Non-pigmented ciliary epithelial cell (primary cell): Measurements from ENCODE around the gene STK11IP.

ENCODE experiments used
- DNase-seq: peaks from one replicate; pipeline ENCODE4 v3.0.0-alpha.2; 2010; ENCODE audit warnings: low read depth

STK11IP gene

GRCh38 chr2:219562049-219563020 is 35.3 kb upstream of the STK11IP start:
- no peak for DNase-seq

- DNase-seq: no peak
Observed at GRCh38 chr2:219563271-219563928, 34.3 kb upstream of the STK11IP start.

GRCh38 chr2:219565130-219566080 is 32.3 kb upstream of the STK11IP start:
- no peak for DNase-seq

GRCh38 chr2:219566640-219567039 is 31.0 kb upstream of the STK11IP start:
- DNase-seq: no peak

GRCh38 chr2:219567131-219567530 is 30.5 kb upstream of the STK11IP start:
- DNase-seq: no peak

GRCh38 chr2:219567791-219568361 is 29.8 kb upstream of the STK11IP start:
- no peak for DNase-seq

- DNase-seq: no peak
Observed at GRCh38 chr2:219569041-219569440, 28.6 kb upstream of the STK11IP start.

GRCh38 chr2:219569635-219570034 is 28.0 kb upstream of the STK11IP start:
- no peak for DNase-seq

GRCh38 chr2:219570194-219570923 is 27.3 kb upstream of the STK11IP start:
- DNase-seq: no peak

GRCh38 chr2:219570924-219571310 is 26.7 kb upstream of the STK11IP start:
- no peak for DNase-seq

- no peak for DNase-seq
Observed at GRCh38 chr2:219571311-219572236, 26.1 kb upstream of the STK11IP start, which contains the start of gene OBSL1. Gene OBSL1 (minus strand): TSS chr2:219571539. CDS start chr2:219571232, 307 bp downstream.

GRCh38 chr2:219572237-219573001 is 25.2 kb upstream of the STK11IP start, which contains the start of gene INHA:
Gene INHA (plus strand): TSS chr2:219572310. CDS start chr2:219572375, 65 bp downstream.
- DNase-seq: no peak

- no peak for DNase-seq
Observed at GRCh38 chr2:219573166-219573565, 24.5 kb upstream of the STK11IP start.

GRCh38 chr2:219574484-219575311 is 23.0 kb upstream of the STK11IP start:
- DNase-seq: no peak

GRCh38 chr2:219575566-219576504 is 21.8 kb upstream of the STK11IP start:
- no peak for DNase-seq

GRCh38 chr2:219576505-219577388 is 20.9 kb upstream of the STK11IP start:
- DNase-seq: no peak
